ENCODE results near the gene CT47A7.
"Not testable (repeated sequence)": the region's sequence is repeated elsewhere in the genome, so short reads cannot be mapped to it uniquely, and the experiment has no call there.

CT47A7 gene

GRCh38 chrX:120956500-120956899 lies at the start of gene CT47A7:
CT47A7 (minus strand) TSS chrX:120956600; CDS start chrX:120956345, 255 bp downstream.
- DNase-seq (ENCODE audit: low read depth): not testable (repeated sequence)

- no peak for DNase-seq (ENCODE audit: low read depth)
Observed at GRCh38 chrX:121000589-121000988, 44.2 kb upstream of the CT47A7 start.

GRCh38 chrX:120999413-120999812 lies 43.0 kb upstream of the CT47A7 start:
- no peak for DNase-seq (ENCODE audit: low read depth)

- not testable (repeated sequence) for DNase-seq (ENCODE audit: low read depth)
Observed at GRCh38 chrX:120985660-120986059, 29.3 kb upstream of the CT47A7 start, which contains the start of gene CT47A1. CT47A1 (minus strand) TSS chrX:120985760; CDS start chrX:120985529, 231 bp downstream.
